B cell (primary cell): ENCODE results near the gene LRRC25. TPM values are rescaled to one million over a fixed set of nuclear protein-coding genes. Genes with fewer than 3 reads are reported as not detected.
"Not testable (repeated sequence)": the region's sequence is repeated elsewhere in the genome, so short reads cannot be mapped to it uniquely, and the experiment has no call there.

ENCODE experiments used
- ATAC-seq: fragments of 200-7000 bp; cut with Tn5 transposase; one replicate; pipeline ENCODE4 v1.10.0; 2021; ENCODE audit warnings: low read depth, mild to moderate bottlenecking, moderate number of reproducible peaks, moderate library complexity
- CTCF ChIA-PET: fragments of 350-600 bp; sonication (Branson Sonifier 250); formaldehyde crosslinking; loops from one replicate; lab custom pipeline; 2021; ENCODE audit warnings: antibody characterized with exemption, inconsistent platforms; lab: Charles Lee
- POLR2A ChIA-PET: fragments of 350-600 bp; sonication (Branson Sonifier 250); formaldehyde crosslinking; loops from one replicate; lab custom pipeline; 2021; ENCODE audit warnings: antibody characterized with exemption; lab: Charles Lee
- DNase-seq: peaks from one replicate; pipeline ENCODE4 v3.0.0; 2013
- H2AFZ ChIP-seq: 2 replicates; pipeline ENCODE4 v1.6.1; 2012; ENCODE audit warnings: mild to moderate bottlenecking, low read depth, low read length; ENCODE audit not compliant: insufficient read depth, poor library complexity, severe bottlenecking
- H3K27ac ChIP-seq, 2 donors: 1 replicate in 1 of 2; 2 replicates in 1 of 2; pipeline ENCODE4 v1.5.1; 2012 to 2013; ENCODE audit warnings: low read length in 2 of 2, mild to moderate bottlenecking in 2 of 2, moderate library complexity in 1 of 2
- H3K27me3 ChIP-seq, 4 experiments: fragments of 200-600 bp in 1 of 4; sonication (generic) in 1 of 4; replicated peaks in 1 of 4; 1 replicate in 2 of 4; 2 replicates in 2 of 4; pipeline versions ENCODE4 v1.6.1 to v1.7.0; 2013 to 2016; ENCODE audit warnings: low read length in 3 of 4, mild to moderate bottlenecking in 2 of 4, mixed read lengths in 1 of 4, moderate library complexity in 1 of 4; ENCODE audit not compliant: insufficient read depth in 4 of 4, control insufficient read depth in 3 of 4; ENCODE audit errors: control extremely low read depth in 1 of 4
- H3K36me3 ChIP-seq, 2 experiments: replicated peaks in 1 of 2; 1 replicate in 1 of 2; 2 replicates in 1 of 2; pipeline versions ENCODE4 v1.6.1 to v1.7.1; 2013; ENCODE audit warnings: low read length in 1 of 2; ENCODE audit not compliant: insufficient read depth in 2 of 2, control insufficient read depth in 1 of 2; ENCODE audit errors: control extremely low read depth in 1 of 2, extremely low read depth in 1 of 2
- H3K4me1 ChIP-seq, 2 donors: fragments of 200-600 bp in 1 of 2; sonication (generic) in 1 of 2; 1 replicate in 1 of 2; 2 replicates in 1 of 2; pipeline versions ENCODE4 v1.5.1 to v1.6.1; 2013 to 2017; ENCODE audit warnings: low read length in 2 of 2; ENCODE audit not compliant: control insufficient read depth in 2 of 2, insufficient read depth in 2 of 2
- H3K4me2 ChIP-seq: replicated peaks from 2 replicates; pipeline ENCODE3; 2012; ENCODE audit warnings: mild to moderate bottlenecking, low read depth, low read length; ENCODE audit not compliant: poor library complexity, severe bottlenecking
- H3K4me3 ChIP-seq, 5 experiments: fragments of 200-600 bp in 1 of 5; sonication (generic) in 1 of 5; 1 replicate in 3 of 5; 2 replicates in 2 of 5; pipeline versions ENCODE4 v1.5.1 to v1.7.0; 2011 to 2016; ENCODE audit warnings: low read length in 4 of 5, mild to moderate bottlenecking in 4 of 5, low read depth in 2 of 5, control low read depth in 1 of 5, moderate library complexity in 1 of 5; ENCODE audit not compliant: insufficient read depth in 1 of 5; ENCODE audit errors: control extremely low read depth in 1 of 5, extremely low read depth in 1 of 5
- H3K79me2 ChIP-seq: fragments of 200-600 bp; sonication (generic); one replicate; pipeline ENCODE4 v1.6.0; 2016; ENCODE audit warnings: low read length; ENCODE audit not compliant: control insufficient read depth, insufficient read depth
- H3K9ac ChIP-seq: fragments of 200-600 bp; sonication (generic); 2 replicates; pipeline ENCODE4 v1.6.1; 2017; ENCODE audit warnings: mild to moderate bottlenecking, low read length, moderate library complexity
- H3K9me3 ChIP-seq, 3 donors: one replicate each; pipeline versions ENCODE4 v1.6.1 to v1.7.1; 2013; ENCODE audit warnings: low read length in 2 of 3; ENCODE audit not compliant: control insufficient read depth in 2 of 3, insufficient read depth in 1 of 3; ENCODE audit errors: control extremely low read depth in 1 of 3
- H4K20me1 ChIP-seq: 2 replicates; pipeline ENCODE4 v1.6.0; 2012; ENCODE audit warnings: mild to moderate bottlenecking, low read length; ENCODE audit not compliant: insufficient read depth, control insufficient read depth, poor library complexity, severe bottlenecking
- H3K27ac Mint-ChIP-seq: one replicate; pipeline ENCODE4 v1.8.0; 2021; ENCODE audit warnings: mixed read lengths
- H3K27me3 Mint-ChIP-seq: one replicate; pipeline ENCODE4 v1.8.0; 2021; ENCODE audit warnings: mixed read lengths
- H3K4me1 Mint-ChIP-seq: one replicate; pipeline ENCODE4 v1.8.0; 2021; ENCODE audit warnings: mixed read lengths
- H3K4me3 Mint-ChIP-seq: one replicate; pipeline ENCODE4 v1.8.0; 2021; ENCODE audit warnings: mixed read lengths
- H3K9me3 Mint-ChIP-seq: one replicate; pipeline ENCODE4 v1.8.0; 2022; ENCODE audit warnings: mixed read lengths; ENCODE audit not compliant: insufficient read depth
- CTCF ChIP-seq: fragments of 200-600 bp; IDR thresholded peaks from one replicate; pipeline ENCODE4 v1.8.0; 2022; ENCODE audit warnings: antibody characterized with exemption, mild to moderate bottlenecking
- EZH2 ChIP-seq: IDR thresholded peaks from 2 replicates; pipeline ENCODE4 v1.6.1; 2012; ENCODE audit warnings: borderline replicate concordance, low read depth, mild to moderate bottlenecking, moderate library complexity, low read length; ENCODE audit not compliant: insufficient read depth, poor library complexity, severe bottlenecking
- WGBS: methylation state at CpG from one replicate; pipeline ENCODE4 v1.1.5; 2013; ENCODE audit warnings: missing lambda C conversion rate; ENCODE audit not compliant: insufficient coverage; 5-methylcytosine and 5-hydroxymethylcytosine counted together
- intact Hi-C: fragments of 100-400 bp; cut with micrococcal nuclease; formaldehyde crosslinking; loops from one replicate; pipeline ENCODE4 v1.10.0; 2022
- polyA plus RNA-seq: library from polyadenylated mRNA; depleted of rRNA; stranded (reverse); fragments of >200 nt; gene quantifications from 2 replicates; pipeline ENCODE4 v1.2.3, GENCODE V29; 2012
- total RNA-seq, 2 donors: library from RNA; stranded (reverse); fragments of 120-200 nt in 1 of 2; gene quantifications; 1 replicate in 1 of 2; 2 replicates in 1 of 2; pipeline versions ENCODE4 v1.2.3 to v1.2.4, GENCODE V29; 2013 to 2022

Gene LRRC25
- total and polyA plus RNA-seq, 2 donors (not counting 1 experiment from before 2014, with no cell fraction given) = 2.4 to 5.7 TPM

- Histone ChIP-seq H3K4me2 (no peak overlapping the region), H3K27me3 (no peaks in the 10 kb centered on the region), H3K9ac (no peak overlapping the region), H2AFZ (no peak overlapping the region), H3K79me2 (no peaks in the 10 kb centered on the region), H3K9me3 (no peaks in the 10 kb centered on the region), H4K20me1 (peaks cover 7% of the 10 kb centered on the region), H3K36me3 (no peaks in the 10 kb centered on the region), H3K4me1 (no peaks in the 10 kb centered on the region), H3K4me3 (no peak overlapping the region), H3K27ac (no peak overlapping the region)
- intact Hi-C loops = loop anchor here (1.0 kb wide), 1 partner anchor 61 kb away; no protein-coding TSS in a partner anchor
- ATAC-seq (peak; percentile 61), DNase-seq (peak; percentile 40)
- Mint-ChIP-seq H3K27ac (no peak overlapping the region), H3K27me3 (no peaks in the 10 kb centered on the region), H3K4me1 (no peaks in the 10 kb centered on the region), H3K9me3 (no peaks in the 10 kb centered on the region), H3K4me3 (no peak overlapping the region)
- WGBS = 45% methylated on average over 6 of the region's 12 CpGs
- CTCF ChIA-PET = interaction anchor here (0.6 to 4.0 kb wide), 11 partner anchors 10 to 170 kb away, joined by 3 to 49 read pairs (median 5); partner anchors contain the start of gene SSBP4
- POLR2A ChIA-PET = no interaction called here
- TF ChIP-seq EZH2 (no peak), CTCF (peak; percentile 51)
These were observed 47.8 kb downstream of the LRRC25 start for GRCh38 chr19:18349524-18350128.

GRCh38 chr19:18348818-18349339 is 48.5 kb downstream of the LRRC25 start:
- H3K79me2 ChIP-seq, H3K4me1 ChIP-seq, H3K9me3 Mint-ChIP-seq, H4K20me1 ChIP-seq, H3K4me2 ChIP-seq, H3K4me3 ChIP-seq, H3K27me3 ChIP-seq, H3K9ac ChIP-seq, H3K27ac Mint-ChIP-seq, H3K9me3 ChIP-seq, H3K36me3 ChIP-seq, H3K27ac ChIP-seq, H2AFZ ChIP-seq, H3K27me3 Mint-ChIP-seq, POLR2A ChIA-PET, DNase-seq, H3K4me3 Mint-ChIP-seq, H3K4me1 Mint-ChIP-seq, ATAC-seq: not testable (repeated sequence)
- WGBS = 100% methylated on average over 2 of the region's 6 CpGs
- intact Hi-C loops = loop anchor here (1.0 kb wide), 1 partner anchor 61 kb away; no protein-coding TSS in a partner anchor
- CTCF ChIA-PET = interaction anchor here (0.6 to 4.0 kb wide), 7 partner anchors 9 to 73 kb away, joined by 5 to 49 read pairs (median 6); partner anchors contain the start of gene SSBP4
